GM04504 (cell line): ENCODE measurements around the gene CHST12.
"Not testable (repeated sequence)": the region's sequence is repeated elsewhere in the genome, so short reads cannot be mapped to it uniquely, and the experiment has no call there.

Experiments
- DNase-seq: peaks from one replicate; pipeline ENCODE4 v3.0.0-alpha.2; 2012; ENCODE audit warnings: low read depth

The CHST12 gene

DNA sequence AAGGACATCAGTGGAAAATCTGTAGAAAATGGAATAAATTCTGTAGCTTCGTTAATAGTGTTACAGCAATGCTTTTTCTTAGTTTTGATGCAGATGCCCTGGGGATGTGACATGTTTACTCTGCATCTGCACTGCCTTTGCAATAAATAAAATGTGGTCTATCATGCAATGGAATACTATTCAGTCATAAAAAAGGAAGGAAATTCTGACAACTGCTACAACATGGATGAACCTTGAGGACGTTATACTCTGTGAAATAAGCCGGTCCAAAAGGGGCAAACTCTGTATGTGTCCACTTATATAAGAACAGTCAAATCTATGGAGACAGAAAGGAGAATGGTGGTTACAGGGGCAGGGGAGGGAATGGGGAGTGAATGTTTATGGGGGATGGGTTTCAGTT lies 59.3 kb downstream of the CHST12 start:
- DNase-seq: no peak

GRCh38 chr7:2465928-2466327 lies 62.5 kb downstream of the CHST12 start:
- DNase-seq: no peak

GRCh38 chr7:2466675-2467074 lies 63.3 kb downstream of the CHST12 start:
- DNase-seq: no peak

DNA sequence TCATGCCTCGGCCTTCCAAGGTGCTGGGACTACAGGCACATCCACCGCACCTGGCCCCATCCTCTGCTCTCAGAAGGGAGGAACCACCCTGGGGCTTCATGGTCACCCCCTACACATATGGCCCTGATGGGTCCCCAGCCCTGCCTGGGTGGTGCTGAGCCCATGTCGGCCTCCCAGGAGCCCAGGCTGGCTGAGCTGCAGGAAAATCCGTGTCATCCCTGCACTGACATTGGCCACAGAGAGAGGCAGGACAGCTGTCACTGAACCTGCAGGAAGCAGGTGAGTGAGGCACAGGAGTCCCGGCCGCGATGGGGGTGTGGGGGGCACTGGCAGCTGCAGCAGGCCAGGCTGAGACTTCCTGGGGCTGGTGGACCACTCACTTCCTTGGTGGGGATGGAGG lies 64.8 kb downstream of the CHST12 start:
- DNase-seq: no peak

GRCh38 chr7:2469460-2470203 lies 66.2 kb downstream of the CHST12 start:
- not testable (repeated sequence) for DNase-seq

DNA sequence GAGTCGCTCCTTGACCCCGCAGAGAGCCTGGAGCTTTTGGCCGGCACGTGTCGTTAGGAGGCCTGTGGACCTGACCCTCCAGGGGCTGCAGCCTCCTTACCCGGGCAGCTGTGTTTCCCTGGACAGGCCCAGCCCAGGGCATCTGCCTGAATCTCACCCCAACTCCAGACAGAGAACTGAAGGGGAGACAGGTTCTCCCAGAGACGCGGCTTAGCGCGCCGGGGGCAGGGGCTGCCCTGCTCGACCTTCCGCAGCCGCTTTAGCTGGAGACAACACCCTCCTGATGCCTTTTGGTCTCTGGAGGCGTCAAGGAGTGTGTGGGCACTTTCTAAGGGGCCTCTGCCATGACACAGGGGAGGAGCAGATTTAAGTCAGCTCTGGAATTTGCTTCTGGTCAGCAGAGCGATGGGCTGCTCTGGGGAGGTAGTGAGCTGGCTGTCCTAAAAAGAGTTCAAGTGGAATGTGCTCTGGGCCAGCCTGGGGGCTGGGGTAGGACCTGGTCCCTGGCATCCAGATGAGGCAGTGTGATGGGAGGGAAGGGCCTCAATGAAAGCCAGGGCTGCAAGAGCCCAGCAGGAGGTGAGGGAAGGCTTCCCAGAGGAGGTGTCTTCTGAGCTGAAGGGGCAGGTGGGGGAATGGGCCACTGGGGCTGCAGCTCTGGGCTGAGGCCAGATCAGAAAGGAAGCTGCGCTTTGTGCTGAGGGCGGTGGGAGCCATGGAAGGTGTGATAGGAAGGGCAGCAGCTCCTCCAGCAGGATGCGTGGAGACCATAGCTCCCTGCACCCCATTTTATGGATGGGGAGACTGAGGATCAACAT lies 67.0 kb downstream of the CHST12 start:
- DNase-seq: no peak

DNA sequence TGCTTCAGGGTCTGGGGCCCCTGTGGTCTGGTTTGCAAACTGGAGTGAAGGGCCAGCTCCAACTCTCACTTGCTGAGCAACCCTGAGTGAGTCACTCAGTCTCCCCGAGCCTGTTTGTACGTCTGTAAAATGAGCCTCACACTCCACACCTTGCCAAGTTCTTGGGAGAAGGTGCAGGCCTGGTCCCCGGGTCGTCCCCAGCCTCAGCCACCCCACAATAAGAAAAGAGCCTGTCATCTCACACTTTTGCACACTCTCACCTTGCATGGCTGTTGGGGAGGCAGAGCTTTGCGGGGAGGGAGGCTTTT lies 67.6 kb downstream of the CHST12 start:
- no peak for DNase-seq

DNA sequence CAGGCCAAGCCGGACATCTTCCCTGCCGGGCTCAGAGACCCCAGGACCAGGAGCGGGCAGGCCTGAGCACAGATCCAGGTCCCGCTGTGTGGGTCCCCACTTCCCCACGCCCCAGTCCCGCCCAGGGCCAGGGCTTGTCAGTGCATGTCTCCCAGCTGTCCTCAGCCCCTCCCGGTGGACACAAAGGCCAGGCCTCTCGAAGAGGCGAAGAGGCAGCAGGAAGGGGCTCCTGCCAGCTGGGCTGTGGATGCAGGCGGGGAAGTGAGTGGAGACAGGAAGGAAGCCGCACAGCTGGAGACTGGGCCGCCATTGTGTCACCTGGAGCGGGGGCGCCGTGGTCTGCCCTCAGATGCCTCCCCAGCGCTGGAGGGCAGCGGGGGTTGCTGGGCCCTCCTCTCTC lies 68.0 kb downstream of the CHST12 start:
- no peak for DNase-seq

GRCh38 chr7:2472739-2473138 lies 69.3 kb downstream of the CHST12 start:
- DNase-seq: no peak

DNA sequence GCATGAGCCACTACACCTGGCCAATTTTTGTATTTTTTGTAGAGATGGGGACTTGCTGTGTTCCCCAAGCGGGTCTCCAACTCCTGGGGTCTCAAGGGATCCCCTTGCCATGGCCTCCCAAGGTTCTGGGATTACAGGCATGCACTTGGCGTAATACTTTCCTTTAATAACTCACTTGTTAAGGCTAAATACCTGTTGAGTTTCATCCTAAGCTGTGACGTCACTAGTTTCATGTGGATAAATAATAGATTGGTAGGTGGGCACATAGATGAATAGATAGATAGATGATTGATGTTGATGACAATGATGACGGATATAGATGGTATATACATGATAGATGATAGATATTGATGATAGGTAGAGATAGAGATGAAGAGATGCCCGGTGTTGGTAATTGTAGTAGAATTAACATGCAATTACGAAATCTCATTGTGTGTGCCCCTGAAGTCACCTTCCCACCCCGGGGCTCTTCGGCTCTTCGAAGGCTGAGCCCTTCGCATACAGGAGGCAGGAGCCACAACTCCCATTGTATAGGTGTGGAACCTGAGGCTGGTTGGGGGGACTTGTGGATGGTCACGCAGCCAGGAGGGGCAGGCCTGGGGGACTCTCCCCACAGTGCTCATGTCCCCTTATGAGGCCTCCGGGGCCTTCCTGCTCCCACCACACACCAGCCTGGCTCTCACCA lies 70.2 kb downstream of the CHST12 start:
- no peak for DNase-seq

DNA sequence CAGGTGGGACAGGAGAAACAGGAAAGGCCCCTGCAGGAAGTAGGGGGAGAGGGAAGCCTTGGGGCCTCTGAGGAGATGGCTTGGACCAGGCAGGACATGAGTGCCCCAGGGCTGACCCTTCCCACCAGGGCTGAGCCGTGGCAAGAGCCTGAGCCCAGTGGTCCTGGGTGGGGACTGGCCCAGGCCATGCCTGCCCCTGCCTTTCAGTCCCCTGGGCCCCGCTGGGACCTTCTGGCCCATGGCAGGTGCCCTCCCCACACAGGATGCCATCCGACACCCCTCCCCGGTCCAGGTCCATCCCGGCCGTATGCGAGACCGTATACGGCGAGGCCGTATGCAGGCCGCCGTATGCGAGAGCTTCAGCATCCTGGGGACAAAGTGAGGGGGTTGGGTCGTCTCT lies 70.8 kb downstream of the CHST12 start:
- DNase-seq: no peak

GRCh38 chr7:2474813-2475677 lies 71.6 kb downstream of the CHST12 start:
- no peak for DNase-seq

GRCh38 chr7:2475678-2476015 lies 72.2 kb downstream of the CHST12 start:
- no peak for DNase-seq

GRCh38 chr7:2476298-2476697 lies 72.9 kb downstream of the CHST12 start, which contains the start of gene GRIFIN:
Gene GRIFIN (minus strand): TSS chr7:2476398. CDS start chr7:2476383, 15 bp downstream.
- no peak for DNase-seq

- DNase-seq: no peak
Measured at GRCh38 chr7:2476776-2477446, 73.5 kb downstream of the CHST12 start.

DNA sequence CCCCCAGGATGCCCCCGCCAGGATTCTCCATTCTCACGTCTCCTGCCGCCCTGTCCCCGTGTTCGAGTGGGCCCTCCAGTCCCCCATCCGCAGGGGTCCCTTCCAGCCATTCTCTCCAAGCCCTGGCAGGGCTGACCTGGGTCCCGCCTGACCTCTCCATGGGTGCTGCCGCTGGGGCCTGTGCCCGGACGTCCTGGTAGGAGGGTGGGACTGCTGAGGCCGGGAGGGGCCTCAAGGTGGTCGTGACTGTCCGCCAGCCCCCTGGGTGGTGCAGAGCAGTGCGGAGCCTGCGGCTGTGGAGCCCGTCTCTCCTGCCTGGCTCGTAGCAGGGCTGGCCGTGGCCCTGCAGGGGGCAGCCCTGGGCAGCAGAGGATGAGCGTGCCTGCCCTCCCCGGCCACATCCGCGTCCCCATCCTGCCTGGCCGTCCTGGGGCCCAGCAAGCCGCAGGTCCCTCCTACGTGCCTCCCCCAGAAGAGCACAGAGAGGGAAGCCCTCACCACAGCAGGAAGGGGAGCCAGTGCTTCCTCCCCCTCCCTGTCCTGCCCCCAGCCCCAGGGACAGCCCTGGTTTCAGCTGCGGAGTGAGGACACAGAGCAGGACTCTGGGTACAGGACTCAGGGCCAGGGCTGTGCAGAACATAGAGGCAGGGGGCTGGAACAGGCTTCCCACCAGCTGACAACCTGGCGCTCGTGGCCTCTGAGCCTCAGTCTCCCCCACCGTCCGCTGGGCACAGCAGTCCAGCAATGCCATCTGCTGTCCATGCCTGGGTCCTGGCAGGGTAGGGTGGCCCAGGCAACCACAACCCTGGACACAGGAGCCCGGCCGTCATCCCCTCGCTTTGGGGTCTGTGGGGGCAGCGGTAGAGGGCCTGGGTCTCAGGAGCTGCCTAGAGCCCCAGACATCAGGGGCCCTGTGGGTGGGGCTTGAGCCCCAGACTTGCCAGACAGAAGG lies 74.3 kb downstream of the CHST12 start:
- DNase-seq: peak; percentile 40

- DNase-seq: peak; percentile 62
Measured at GRCh38 chr7:2478399-2478785, 75.0 kb downstream of the CHST12 start.

GRCh38 chr7:2478800-2479199 lies 75.4 kb downstream of the CHST12 start:
- no peak for DNase-seq

DNA sequence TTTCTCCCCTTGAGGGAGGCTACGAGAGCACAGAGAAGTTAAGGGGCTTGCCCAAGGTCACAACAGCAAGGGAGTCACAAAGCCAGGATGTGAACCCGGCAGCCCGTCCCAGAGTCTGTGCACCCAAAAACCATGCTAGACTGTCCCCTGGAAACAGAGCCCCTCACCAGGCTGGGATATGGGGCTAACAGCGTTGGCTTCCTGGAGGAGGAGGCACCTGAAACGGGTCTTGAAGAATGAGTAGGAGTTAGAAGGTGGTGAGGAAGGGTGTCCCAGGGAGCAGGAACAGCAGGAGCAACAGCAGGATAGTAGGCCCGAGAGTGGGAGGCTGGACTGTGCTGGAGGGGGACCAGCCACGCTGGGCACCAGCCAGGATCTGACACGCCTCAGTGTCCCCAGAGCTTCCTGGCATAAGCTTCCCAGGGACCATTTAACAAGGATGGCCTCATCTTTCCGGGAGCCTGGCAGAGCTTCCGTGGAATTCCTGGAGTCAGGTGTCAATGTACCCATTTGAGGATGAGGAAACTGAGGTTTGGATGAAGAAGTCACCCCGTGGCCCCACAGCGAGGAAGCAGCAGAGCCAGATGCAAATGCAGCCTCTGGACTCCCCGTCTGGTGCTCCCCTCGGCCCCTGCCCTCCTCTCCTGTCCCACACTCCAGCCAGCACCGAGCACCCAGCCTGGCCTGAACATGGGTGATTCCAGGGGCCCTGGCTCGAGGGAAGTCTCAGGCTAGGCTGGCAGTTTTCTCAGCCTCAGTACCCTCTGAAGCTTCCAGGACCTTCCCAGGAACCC lies 76.1 kb downstream of the CHST12 start:
- no peak for DNase-seq

DNA sequence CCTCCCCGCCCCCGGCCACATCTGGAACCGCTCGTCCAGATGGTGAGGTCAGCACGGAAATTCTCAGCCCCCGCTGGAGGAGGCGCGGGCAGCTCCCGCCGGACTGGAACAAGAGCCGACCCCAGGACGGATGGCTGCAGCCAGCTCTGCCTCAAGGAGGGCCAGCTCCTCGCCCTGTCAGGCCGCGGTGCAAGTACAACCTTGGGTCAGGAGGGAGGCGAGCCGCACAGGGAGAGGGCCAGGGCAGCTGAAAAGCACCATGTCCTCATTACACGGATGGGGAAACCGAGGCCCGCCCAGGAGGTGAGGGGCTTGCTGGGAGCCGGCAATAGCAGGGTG lies 76.6 kb downstream of the CHST12 start:
- DNase-seq: no peak
